Measurements from ENCODE around the gene INMT. TPM values are rescaled to one million over a fixed set of nuclear protein-coding genes. Genes with fewer than 3 reads are reported as not detected.

INMT gene
- total RNA-seq = 195 and 197 TPM in 2 replicates

DNA sequence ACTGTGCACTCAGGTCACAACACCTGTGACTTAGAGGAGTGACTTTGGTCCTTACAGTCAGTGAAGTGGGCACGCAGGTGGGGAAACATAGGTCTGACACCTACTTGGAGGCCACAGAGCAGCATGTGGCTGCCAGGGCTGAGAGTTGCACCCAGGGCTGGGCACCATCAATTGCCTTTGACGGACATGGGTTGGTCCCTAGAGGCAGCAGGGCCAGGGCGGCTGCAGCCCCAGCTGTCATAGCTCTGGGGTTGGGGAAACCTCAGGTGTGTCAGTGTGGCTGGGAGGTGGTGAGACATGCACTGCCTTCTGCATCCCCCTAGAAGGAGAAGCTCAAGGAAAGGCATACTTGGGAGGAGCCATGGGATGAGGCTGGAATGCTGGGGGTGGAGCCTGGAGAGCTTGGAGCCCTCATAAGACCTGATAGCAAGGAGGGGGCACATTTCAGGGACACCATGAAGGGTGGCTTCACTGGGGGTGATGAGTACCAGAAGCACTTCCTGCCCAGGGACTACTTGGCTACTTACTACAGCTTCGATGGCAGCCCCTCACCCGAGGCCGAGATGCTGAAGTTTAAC is at the start of gene INMT:
Gene INMT, plus strand, starts transcription at position 440 of the 578 bp plus-strand sequence. Its CDS starts 16 bp downstream, at position 456.

DNA sequence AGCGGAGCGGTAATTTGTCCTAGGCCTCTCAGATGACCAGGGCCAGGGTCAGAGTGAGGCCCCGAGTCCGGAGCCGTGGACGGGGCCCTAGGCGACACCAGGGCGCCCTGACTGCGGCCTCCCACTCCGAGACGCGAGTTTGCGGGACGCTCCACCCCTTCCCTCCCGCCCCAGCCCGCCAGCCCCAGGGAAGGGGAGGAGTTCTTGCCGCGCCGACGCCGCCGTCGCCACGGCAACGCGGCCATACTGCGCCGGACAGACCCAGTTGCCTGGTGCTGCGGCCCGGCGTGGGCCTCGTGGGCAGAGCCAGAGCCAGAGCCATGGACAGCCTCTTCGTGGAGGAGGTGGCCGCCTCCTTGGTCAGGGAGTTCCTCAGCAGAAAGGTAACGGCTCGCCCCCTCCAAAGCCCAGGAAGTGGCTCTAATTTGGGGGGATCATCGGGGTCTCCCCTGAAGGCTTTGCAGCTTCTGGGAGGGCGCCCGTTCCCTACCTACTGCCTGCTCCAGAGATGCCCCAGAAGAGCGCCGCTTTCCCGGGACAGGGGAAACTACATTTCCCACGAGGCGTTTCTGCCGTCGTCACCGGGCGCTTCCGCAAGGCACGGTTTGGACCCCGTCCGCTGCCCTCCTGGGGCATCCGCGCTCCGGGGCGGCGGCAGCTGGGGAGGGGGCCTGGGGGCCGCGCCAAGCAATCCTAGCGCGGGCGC is 19.4 kb downstream of the INMT start, which contains the start of gene MINDY4:
Gene MINDY4, plus strand, starts transcription at position 244 of the 706 bp plus-strand sequence. Its CDS starts 77 bp downstream, at position 321.

Other genes with a start within 250 kb of the INMT start
- 30.1 and 32.6 TPM in 2 replicates for gene GGCT, start 247.3 kb upstream of the INMT start, total RNA-seq
- 361 and 424 TPM in 2 replicates for gene GARS1, start 157.3 kb upstream of the INMT start, total RNA-seq
- gene CRHR2, start 69.7 kb upstream of the INMT start, total RNA-seq = not detected in 2 replicates
- 7.9 and 8.6 TPM in 2 replicates for gene MINDY4, start 19.3 kb downstream of the INMT start, total RNA-seq
- gene AQP1, start 159.7 kb downstream of the INMT start, total RNA-seq = 4.4 and 7.9 TPM in 2 replicates
- not detected in 2 replicates for gene GHRHR, start 211.8 kb downstream of the INMT start, total RNA-seq